HG03378 (cell line): ENCODE data around the gene TYMP.

Experiments
- ATAC-seq: cut with Tn5 transposase; IDR thresholded peaks from one replicate; pipeline ENCODE4 v1.9.1; 2021; ENCODE audit warnings: mild to moderate bottlenecking, moderate library complexity; ENCODE audit not compliant: unreplicated experiment

Gene TYMP

GRCh38 chr22:50506611-50507420 is 23.0 kb downstream of the TYMP start:
- peak; percentile 8 for ATAC-seq

GRCh38 chr22:50505776-50506610 is 23.8 kb downstream of the TYMP start:
- no peak for ATAC-seq

GRCh38 chr22:50505276-50505775 is 24.5 kb downstream of the TYMP start:
- no peak for ATAC-seq

GRCh38 chr22:50504369-50505211 is 25.2 kb downstream of the TYMP start:
- no peak for ATAC-seq

GRCh38 chr22:50503475-50504145 is 26.2 kb downstream of the TYMP start:
- no peak for ATAC-seq

- ATAC-seq = no peak
Observed at GRCh38 chr22:50502628-50503474, 27.0 kb downstream of the TYMP start.

GRCh38 chr22:50502096-50502495 is 27.7 kb downstream of the TYMP start:
- ATAC-seq = no peak

GRCh38 chr22:50500452-50500851 is 29.4 kb downstream of the TYMP start:
- ATAC-seq = no peak

- no peak for ATAC-seq
Observed at GRCh38 chr22:50498322-50498890, 31.4 kb downstream of the TYMP start.

GRCh38 chr22:50497093-50497492 is 32.7 kb downstream of the TYMP start:
- ATAC-seq = no peak

GRCh38 chr22:50490531-50491308 is 39.1 kb downstream of the TYMP start:
- no peak for ATAC-seq

GRCh38 chr22:50489363-50490243 is 40.2 kb downstream of the TYMP start:
- ATAC-seq = no peak

GRCh38 chr22:50488886-50489285 is 40.9 kb downstream of the TYMP start:
- ATAC-seq = no peak

- no peak for ATAC-seq
Observed at GRCh38 chr22:50488006-50488677, 41.7 kb downstream of the TYMP start.

GRCh38 chr22:50487290-50488005 is 42.4 kb downstream of the TYMP start:
- no peak for ATAC-seq
